Stromal cell of bone marrow (primary cell): ENCODE measurements around the gene RAB40A.
"Not testable (repeated sequence)": the region's sequence is repeated elsewhere in the genome, so short reads cannot be mapped to it uniquely, and the experiment has no call there.

Experiments
- DNase-seq: peaks from one replicate; pipeline ENCODE4 v3.0.0-alpha.2; 2012; ENCODE audit warnings: low read depth

RAB40A gene

GRCh38 chrX:103523605-103524004, 4.3 kb upstream of the RAB40A start:
- DNase-seq: no peak

DNA sequence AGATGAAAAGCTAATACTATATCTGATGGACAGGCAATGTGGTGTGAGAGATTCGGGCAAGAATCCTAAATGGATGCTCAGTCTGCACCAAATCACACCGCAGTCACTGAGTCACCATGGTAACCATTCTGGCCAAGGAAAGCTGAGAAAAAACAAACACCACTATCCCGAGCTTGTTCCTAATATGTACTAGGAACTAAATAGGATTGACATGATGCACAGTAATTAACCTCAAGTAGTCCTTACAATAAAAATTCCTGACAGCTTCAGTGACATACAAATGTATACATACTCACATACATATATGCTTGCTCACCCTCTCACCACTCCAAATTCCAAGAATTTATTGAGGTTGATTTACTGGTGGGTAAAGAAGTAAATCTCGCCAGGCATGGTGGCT, 1.1 kb upstream of the RAB40A start:
- peak; percentile 63 for DNase-seq

- no peak for DNase-seq
Measured at GRCh38 chrX:103518571-103518970, 718 bp downstream of the RAB40A start.

GRCh38 chrX:103517246-103517645, 2.0 kb downstream of the RAB40A start:
- peak; percentile 70 for DNase-seq

- no peak for DNase-seq
Measured at GRCh38 chrX:103513476-103514108, 5.7 kb downstream of the RAB40A start.

- DNase-seq: no peak
Measured at GRCh38 chrX:103513067-103513466, 6.2 kb downstream of the RAB40A start.

GRCh38 chrX:103510031-103510430, 9.3 kb downstream of the RAB40A start:
- no peak for DNase-seq

DNA sequence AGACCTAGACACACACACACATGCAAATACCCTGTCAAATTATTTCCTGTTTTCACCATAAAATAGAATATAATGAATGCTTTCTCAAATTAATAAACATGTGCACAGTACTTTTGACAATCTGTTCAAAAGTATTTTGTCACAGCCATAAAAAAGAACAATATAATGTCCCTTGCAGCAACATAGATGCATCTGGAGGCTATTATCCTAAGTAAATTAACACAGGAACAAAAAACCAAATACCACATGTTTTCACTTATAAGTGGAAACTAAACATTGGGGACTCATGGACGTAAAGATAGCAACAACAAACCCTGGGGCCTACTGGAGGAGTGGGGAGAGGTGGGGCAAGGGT, 15.5 kb downstream of the RAB40A start:
- no peak for DNase-seq

DNA sequence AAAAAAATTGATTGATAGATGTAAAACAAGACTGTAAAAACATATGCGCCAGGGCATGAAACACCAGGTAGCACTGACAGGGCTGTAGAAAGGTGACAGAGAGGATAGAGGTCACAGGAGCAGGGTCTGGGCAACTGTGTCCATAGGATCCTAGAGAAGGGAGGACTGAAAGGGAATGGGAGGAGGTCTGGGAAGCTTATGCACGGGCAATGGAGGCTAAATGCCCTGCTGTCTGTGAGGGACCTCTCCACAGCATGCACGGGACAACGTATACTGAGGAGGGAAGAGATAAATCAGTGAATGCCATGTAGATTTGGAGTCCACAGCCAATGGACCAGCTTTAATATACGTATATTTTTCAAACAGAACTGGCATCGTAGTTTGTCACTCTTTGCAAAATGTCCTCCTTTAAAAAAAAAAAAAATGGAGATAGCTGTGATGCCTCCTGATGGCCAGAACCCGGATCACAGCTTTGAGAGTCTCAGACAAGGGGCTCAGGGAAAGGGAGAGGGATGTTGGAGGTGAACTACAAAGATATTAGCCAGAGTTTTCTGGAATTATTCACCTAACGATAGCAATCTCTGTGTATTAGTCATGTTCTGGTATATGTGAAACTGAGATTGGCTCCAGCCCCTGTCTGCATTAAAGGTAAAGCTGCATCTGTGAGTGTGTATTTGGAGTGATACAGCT, 16.0 kb downstream of the RAB40A start:
- no peak for DNase-seq

DNA sequence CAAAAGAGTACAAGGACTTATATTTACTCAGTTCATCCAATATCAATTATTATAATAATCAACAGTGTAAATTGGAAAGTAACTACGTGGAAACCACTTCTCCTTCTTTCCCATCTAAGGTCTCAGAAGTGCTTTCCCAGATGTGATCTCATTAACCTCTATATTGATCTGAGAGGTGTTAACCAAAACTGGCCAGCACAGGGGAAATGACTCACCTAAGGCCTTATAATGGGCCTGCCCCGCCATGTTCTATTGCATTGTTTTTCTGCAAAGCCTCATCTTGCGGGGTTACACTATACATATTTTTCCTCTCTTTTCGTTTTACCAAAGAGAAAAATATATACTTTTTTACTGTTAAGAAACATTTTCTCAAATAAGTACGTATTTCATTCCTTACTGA, 20.5 kb downstream of the RAB40A start:
- no peak for DNase-seq

- DNase-seq: no peak
Measured at GRCh38 chrX:103495786-103496185, 23.5 kb downstream of the RAB40A start.

DNA sequence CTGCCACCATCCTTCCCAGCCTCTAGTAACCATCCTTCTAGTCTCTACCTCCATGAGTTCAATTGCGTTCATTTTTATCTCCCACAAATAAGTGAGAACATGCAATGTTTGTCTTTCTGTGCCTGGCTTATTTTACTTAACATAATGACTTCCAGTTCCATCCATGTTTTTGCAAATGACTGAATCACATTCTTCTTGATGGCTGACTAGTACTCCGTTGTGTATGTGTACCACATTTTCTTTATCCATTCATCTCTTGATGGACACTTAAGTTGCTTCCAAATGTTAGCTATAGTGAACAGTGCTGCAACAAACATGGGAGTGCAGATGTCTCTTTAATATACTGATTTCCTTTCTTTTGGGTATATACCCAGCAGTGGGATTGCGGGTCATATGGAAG, 25.7 kb downstream of the RAB40A start:
- DNase-seq: not testable (repeated sequence)

DNA sequence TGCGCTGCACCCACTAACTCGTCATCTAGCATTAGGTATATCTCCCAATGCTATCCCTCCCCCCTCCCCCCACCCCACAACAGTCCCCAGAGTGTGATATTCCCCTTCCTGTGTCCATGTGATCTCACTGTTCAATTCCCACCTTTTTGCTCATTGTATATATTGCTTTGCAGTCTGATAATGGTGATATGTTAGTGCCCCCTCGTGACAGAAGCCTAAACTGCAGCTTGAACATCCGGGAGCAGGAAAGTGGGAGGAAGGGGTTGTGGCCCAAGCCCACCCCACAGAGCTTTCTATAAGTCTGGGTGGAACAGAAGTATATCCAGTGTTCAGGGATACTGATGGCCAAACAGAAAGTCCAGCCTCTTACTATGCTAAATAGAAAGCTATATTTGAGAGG, 29.6 kb downstream of the RAB40A start:
- not testable (repeated sequence) for DNase-seq

GRCh38 chrX:103488794-103489193, 30.5 kb downstream of the RAB40A start:
- no peak for DNase-seq

DNA sequence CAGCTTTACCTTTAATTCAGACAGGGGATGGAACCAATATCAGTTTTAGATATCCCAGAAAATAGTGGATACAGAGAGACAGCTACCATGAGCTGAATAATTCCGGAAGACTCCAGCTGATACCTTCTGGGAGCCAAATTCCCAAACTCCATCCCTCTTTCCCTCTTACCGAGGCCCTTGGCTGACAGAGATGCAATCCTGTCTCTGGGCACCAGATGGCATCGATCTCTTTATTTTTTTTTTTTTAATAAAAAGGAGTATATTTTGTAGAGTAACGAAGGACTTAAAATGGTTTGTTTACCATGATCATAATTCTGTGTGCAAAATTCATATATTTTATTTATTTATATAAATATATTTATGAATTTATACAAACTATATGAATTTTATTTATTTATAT, 31.0 kb downstream of the RAB40A start:
- DNase-seq: peak; percentile 18

DNA sequence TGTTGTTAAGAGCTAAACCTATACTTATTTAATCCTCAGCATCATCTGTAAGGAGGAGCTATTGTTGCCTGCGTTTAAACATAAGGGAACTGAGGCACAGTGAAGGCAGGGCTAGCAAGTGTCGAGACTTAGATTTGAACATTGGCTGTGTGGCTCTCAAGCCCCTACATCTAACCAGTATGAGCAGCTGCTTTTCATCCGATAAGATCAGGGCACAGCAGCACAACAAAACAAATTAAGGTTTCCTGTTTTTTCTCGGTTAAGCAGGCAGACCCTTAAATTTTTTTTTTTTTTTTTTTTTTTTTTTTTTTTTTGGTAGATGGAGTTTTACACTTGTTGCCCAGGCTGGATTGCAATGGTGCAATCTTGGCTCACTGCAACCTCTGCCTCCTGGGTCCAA, 35.6 kb downstream of the RAB40A start:
- no peak for DNase-seq

- DNase-seq: no peak
Measured at GRCh38 chrX:103480526-103480925, 38.8 kb downstream of the RAB40A start.

- no peak for DNase-seq
Measured at GRCh38 chrX:103477496-103477895, 41.8 kb downstream of the RAB40A start.

- DNase-seq: no peak
Measured at GRCh38 chrX:103475381-103475780, 43.9 kb downstream of the RAB40A start.

DNA sequence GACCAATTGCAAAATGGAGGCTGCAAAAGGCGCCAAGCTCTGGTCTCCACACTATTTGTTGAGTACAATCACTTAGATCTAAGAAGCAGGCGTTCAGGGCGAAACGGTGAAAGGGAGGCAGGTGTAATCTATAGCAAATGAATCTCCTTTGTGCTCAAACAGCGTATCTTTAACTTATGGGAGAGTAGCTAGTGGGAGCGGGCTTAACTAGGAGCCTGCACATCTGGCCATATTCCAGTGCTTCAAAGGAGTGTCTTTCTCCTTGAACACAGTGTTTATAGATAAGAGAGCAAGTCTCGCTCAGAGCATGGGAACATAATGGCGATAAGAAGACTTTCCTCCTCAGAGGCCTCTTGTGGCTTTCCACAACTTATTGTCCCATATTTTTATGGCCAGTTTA, 49.3 kb downstream of the RAB40A start:
- DNase-seq: not testable (repeated sequence)

- DNase-seq: no peak
Measured at GRCh38 chrX:103467887-103468286, 51.4 kb downstream of the RAB40A start.

DNA sequence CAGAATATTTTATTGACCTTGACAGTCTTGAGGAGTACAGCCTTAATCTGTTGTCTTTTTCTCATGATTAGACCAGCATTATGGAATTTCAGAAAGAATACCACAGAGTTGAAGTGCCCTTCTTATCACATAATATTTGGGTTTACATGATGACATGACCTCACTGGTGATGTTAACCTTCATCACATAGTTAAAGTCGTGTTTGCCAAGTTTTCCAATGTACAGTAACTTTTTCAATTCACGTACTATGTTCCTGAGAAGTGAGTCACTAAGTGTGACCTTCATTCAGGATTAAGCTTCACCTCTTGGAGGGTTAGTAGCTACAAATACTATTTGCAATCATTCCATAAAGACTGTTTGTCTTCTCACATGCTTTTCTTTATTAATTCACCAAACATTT, 52.1 kb downstream of the RAB40A start:
- DNase-seq: no peak

GRCh38 chrX:103464774-103465117, 54.5 kb downstream of the RAB40A start:
- DNase-seq: peak; percentile 45

DNA sequence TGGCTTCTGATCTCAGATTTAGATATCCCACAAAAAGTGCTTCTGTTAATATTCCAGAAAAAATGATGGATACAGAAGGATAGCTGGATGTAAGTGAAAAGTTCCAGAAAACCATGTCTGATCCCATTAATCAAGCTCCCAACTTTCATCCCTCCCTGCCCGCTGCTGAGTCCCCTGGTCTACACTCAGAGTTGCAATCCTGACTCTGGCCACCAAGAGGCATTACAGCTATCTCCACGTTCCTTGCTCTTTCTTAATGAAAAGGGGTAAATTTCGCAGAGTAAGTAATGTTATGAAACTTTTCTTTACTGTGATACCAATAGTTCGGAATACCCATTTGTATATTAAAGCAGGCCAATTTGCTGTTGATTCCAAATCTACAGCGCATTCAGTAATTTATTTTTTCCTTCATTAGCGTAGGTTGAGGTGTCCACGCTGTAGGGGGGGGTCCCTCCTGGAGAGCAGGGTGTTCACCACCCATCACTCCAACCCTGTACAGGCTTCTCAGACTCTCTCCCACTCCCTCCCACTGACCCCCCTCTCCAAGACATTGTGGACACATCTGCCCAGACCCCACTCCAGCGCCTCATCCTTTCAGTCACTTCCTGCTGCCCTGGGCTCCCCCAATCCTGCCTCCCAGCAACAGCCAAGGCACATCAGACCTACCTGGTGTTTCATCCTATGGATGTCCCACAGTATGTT, 55.1 kb downstream of the RAB40A start:
- DNase-seq: peak; percentile 30
